ENCODE data around the gene MAML2. TPM values are rescaled to one million over a fixed set of nuclear protein-coding genes. Genes with fewer than 3 reads are reported as not detected.

The MAML2 gene
- total RNA-seq, 1 experiment from 2014 or later: 28.3 TPM

DNA sequence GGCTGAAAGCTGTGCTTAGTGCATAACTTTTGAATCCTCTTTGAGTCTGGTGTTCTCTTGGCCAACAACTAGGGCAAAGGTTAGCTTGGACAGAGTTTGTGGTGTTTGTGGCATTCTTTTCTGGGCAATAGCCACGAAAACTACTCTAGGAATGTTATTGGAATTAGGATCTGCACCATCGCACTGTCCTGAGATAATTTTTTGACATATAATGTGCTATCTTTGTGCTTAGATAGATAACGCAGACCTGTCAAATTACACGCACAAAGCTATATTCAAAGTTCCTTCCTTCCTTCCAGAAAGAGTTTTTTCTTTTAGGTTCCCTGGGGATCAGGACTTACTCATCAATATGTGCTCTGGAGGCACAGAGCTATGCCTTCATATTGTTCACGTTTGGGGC is 252.3 kb downstream of the MAML2 start:
- peaks cover 8% of the 10 kb centered on the region for H3F3A ChIP-seq (ENCODE audit: insufficient read depth, low read depth)
- H2AFZ ChIP-seq: no peak overlapping the region
- no peaks in the 10 kb centered on the region for H4K20me1 ChIP-seq (ENCODE audit: insufficient read depth)
- no peaks in the 10 kb centered on the region for H3K9me2 ChIP-seq (ENCODE audit: insufficient read depth)
- peaks cover 25% of the 10 kb centered on the region for H3K36me3 ChIP-seq (ENCODE audit: low read depth)
- CTCF ChIA-PET: no interaction called here
- BruUV-seq (replicated peaks): no TSS peak
- peaks cover 36% of the 10 kb centered on the region for H3K4me1 ChIP-seq (replicated peaks; ENCODE audit: insufficient read depth)
- peak in 1 of 2 experiments; percentile 37 for DNase-seq
- no peak overlapping the region for H3K27ac ChIP-seq
- intact Hi-C loops (cut with micrococcal nuclease; ENCODE audit: unreplicated experiment): loop anchor here (2.0 kb wide), 1 partner anchor 224 kb away; no protein-coding TSS in a partner anchor
- no peaks in the 10 kb centered on the region for H3K27me3 ChIP-seq (ENCODE audit: insufficient read depth, low read depth)
- no peak overlapping the region for H3K4me3 ChIP-seq
- POLR2A ChIA-PET (ENCODE audit: unreplicated experiment): interaction anchor here (0.6 kb wide), 1 partner anchor 172 kb away, joined by 4 read pairs; no protein-coding TSS in a partner anchor
- H3K9me3 ChIP-seq (ENCODE audit: insufficient read depth, low read depth): peaks cover 5% of the 10 kb centered on the region; the same call in 1 of the 2 replicates
- TF ChIP-seq, protein P1, sequence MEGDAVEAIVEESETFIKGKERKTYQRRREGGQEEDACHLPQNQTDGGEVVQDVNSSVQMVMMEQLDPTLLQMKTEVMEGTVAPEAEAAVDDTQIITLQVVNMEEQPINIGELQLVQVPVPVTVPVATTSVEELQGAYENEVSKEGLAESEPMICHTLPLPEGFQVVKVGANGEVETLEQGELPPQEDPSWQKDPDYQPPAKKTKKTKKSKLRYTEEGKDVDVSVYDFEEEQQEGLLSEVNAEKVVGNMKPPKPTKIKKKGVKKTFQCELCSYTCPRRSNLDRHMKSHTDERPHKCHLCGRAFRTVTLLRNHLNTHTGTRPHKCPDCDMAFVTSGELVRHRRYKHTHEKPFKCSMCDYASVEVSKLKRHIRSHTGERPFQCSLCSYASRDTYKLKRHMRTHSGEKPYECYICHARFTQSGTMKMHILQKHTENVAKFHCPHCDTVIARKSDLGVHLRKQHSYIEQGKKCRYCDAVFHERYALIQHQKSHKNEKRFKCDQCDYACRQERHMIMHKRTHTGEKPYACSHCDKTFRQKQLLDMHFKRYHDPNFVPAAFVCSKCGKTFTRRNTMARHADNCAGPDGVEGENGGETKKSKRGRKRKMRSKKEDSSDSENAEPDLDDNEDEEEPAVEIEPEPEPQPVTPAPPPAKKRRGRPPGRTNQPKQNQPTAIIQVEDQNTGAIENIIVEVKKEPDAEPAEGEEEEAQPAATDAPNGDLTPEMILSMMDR (conservative IDR thresholded peaks at IDR 0.05): no peak
- no peak for TF ChIP-seq EZH2 (IDR thresholded peaks at IDR 0.05; ENCODE audit: low read depth)
- H3K4me2 ChIP-seq: 0 out of 2 replicates have a peak overlapping the region, but pooled peaks have one; percentile 8
- H3K79me2 ChIP-seq (ENCODE audit: low read depth): peaks cover 77% of the 10 kb centered on the region

DNA sequence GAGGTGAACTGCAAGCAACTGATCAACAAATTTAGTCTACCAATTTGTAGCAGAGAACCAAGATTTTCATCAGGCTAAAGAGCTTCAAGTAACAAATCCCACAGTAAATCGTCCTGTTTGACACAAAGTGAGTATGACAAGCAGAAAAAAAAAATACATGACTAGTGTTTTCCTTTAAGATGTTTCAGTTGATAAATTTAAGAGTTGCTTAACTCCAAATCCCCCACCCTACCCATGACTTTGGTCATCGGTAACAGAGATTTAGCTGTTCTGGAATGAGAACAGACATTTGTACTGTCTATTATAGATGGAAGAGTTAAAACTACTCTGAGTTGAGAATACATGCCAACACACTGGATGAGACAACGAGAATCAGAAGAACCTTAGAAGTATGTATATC is 254.1 kb downstream of the MAML2 start:
- Histone ChIP-seq H3K36me3 (ENCODE audit: low read depth) (peaks cover 28% of the 10 kb centered on the region), H3K4me1 (replicated peaks; ENCODE audit: insufficient read depth) (peaks cover 18% of the 10 kb centered on the region), H3K4me3 (no peak overlapping the region), H3K9me2 (ENCODE audit: insufficient read depth) (no peaks in the 10 kb centered on the region), H2AFZ (no peak overlapping the region), H3K27ac (no peak overlapping the region), H3K4me2 (no peak overlapping the region), H3K9me3 (ENCODE audit: insufficient read depth, low read depth) (peaks cover 5% of the 10 kb centered on the region), H3F3A (ENCODE audit: insufficient read depth, low read depth) (no peaks in the 10 kb centered on the region), H3K79me2 (ENCODE audit: low read depth) (peaks cover 74% of the 10 kb centered on the region), H3K27me3 (ENCODE audit: insufficient read depth, low read depth) (no peaks in the 10 kb centered on the region), H4K20me1 (ENCODE audit: insufficient read depth) (no peaks in the 10 kb centered on the region)
- TF ChIP-seq, protein P1 (conservative IDR thresholded peaks at IDR 0.05): no peak
- TF ChIP-seq EZH2 (IDR thresholded peaks at IDR 0.05; ENCODE audit: low read depth): no peak
- CTCF ChIA-PET: interaction anchor here (0.8 kb wide), 1 partner anchor 20 kb away, joined by 3 read pairs; no protein-coding TSS in a partner anchor
- POLR2A ChIA-PET (ENCODE audit: unreplicated experiment): interaction anchor here (0.7 kb wide), 1 partner anchor 218 kb away, joined by 3 read pairs; no protein-coding TSS in a partner anchor
- BruUV-seq (replicated peaks): no TSS peak
- peak in 1 of 2 experiments; percentile 12 for DNase-seq
- intact Hi-C loops (cut with micrococcal nuclease; ENCODE audit: unreplicated experiment): no loop called here

DNA sequence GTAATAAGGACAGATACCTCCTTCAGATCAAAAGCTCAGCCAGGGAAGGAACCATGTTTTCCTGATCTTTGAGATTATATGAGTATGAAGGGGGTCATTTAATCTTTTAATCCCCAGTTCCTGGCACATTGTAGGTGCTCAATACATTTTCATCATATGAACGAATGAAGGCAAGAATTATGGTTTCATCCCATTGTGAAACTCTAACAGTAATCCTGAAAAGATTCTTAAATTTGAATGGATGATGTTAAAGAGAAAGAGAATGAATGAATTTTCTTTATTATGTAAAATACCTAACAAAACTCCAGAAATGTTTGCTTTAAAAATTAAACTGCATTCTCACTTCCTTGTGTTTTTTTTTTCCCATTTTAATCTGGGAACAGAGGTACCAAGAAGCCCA is 256.9 kb downstream of the MAML2 start:
- Histone ChIP-seq H3K4me2 (no peak overlapping the region), H3F3A (ENCODE audit: insufficient read depth, low read depth) (no peaks in the 10 kb centered on the region), H4K20me1 (ENCODE audit: insufficient read depth) (no peaks in the 10 kb centered on the region), H2AFZ (no peak overlapping the region), H3K36me3 (ENCODE audit: low read depth) (peaks cover 13% of the 10 kb centered on the region), H3K4me1 (replicated peaks; ENCODE audit: insufficient read depth) (peaks cover 14% of the 10 kb centered on the region), H3K9me3 (ENCODE audit: insufficient read depth, low read depth) (peaks cover 5% of the 10 kb centered on the region), H3K79me2 (ENCODE audit: low read depth) (peaks cover 66% of the 10 kb centered on the region; the same call in 1 of the 2 replicates), H3K27ac (no peak overlapping the region), H3K9me2 (ENCODE audit: insufficient read depth) (no peaks in the 10 kb centered on the region), H3K4me3 (no peak overlapping the region), H3K27me3 (ENCODE audit: insufficient read depth, low read depth) (no peaks in the 10 kb centered on the region)
- TF ChIP-seq, protein P1 (conservative IDR thresholded peaks at IDR 0.05): no peak
- no peak for TF ChIP-seq EZH2 (IDR thresholded peaks at IDR 0.05; ENCODE audit: low read depth)
- POLR2A ChIA-PET (ENCODE audit: unreplicated experiment): interaction anchor here (0.6 kb wide), 2 partner anchors 24 to 194 kb away, joined by 4 to 8 read pairs; no protein-coding TSS in a partner anchor
- intact Hi-C loops (cut with micrococcal nuclease; ENCODE audit: unreplicated experiment): no loop called here
- BruUV-seq (replicated peaks): no TSS peak
- CTCF ChIA-PET: interaction anchor here (0.8 kb wide), 1 partner anchor 31 kb away, joined by 3 read pairs; no protein-coding TSS in a partner anchor
- DNase-seq: no peak

Measured in PC-9 (cell line).